KMS-11 (cell line): ENCODE data around the gene ILDR2.
"Not testable (repeated sequence)": the region's sequence is repeated elsewhere in the genome, so short reads cannot be mapped to it uniquely, and the experiment has no call there.

Experiments used
- H2AFZ ChIP-seq: fragments of 200-600 bp; sonication (generic); 2 replicates; pipeline ENCODE4 v1.6.1; 2016; ENCODE audit warnings: antibody characterized with exemption, mixed run types, low read depth
- H3K27ac ChIP-seq: fragments of 200-600 bp; sonication (generic); 2 replicates; pipeline ENCODE4 v1.6.1; 2016; ENCODE audit warnings: mild to moderate bottlenecking, mixed run types
- H3K27me3 ChIP-seq: fragments of 200-600 bp; sonication (generic); 2 replicates; pipeline ENCODE4 v1.6.1; 2017; ENCODE audit warnings: mild to moderate bottlenecking, low read depth, mixed run types, moderate library complexity; ENCODE audit not compliant: insufficient read depth
- H3K36me3 ChIP-seq: fragments of 200-600 bp; sonication (generic); 2 replicates; pipeline ENCODE4 v1.6.1; 2017; ENCODE audit warnings: mild to moderate bottlenecking, mixed run types; ENCODE audit not compliant: insufficient read depth
- H3K4me1 ChIP-seq: fragments of 200-600 bp; sonication (generic); 2 replicates; pipeline ENCODE4 v1.6.1; 2016; ENCODE audit warnings: mild to moderate bottlenecking, low read depth, mixed run types; ENCODE audit not compliant: poor library complexity, severe bottlenecking
- H3K4me2 ChIP-seq: fragments of 200-600 bp; sonication (generic); 2 replicates; pipeline ENCODE4 v1.7.0; 2016; ENCODE audit warnings: mild to moderate bottlenecking, mixed run types
- H3K4me3 ChIP-seq: fragments of 200-600 bp; sonication (generic); IDR thresholded peaks from 2 replicates; pipeline ENCODE4 v1.6.1; 2017; ENCODE audit warnings: low read depth, low read length, mixed read lengths; ENCODE audit not compliant: insufficient read depth
- H3K79me2 ChIP-seq: fragments of 200-600 bp; sonication (generic); 2 replicates; pipeline ENCODE4 v1.6.1; 2016; ENCODE audit warnings: low read depth, mixed run types; ENCODE audit not compliant: insufficient read depth
- H3K9ac ChIP-seq: fragments of 200-600 bp; sonication (generic); 2 replicates; pipeline ENCODE4 v1.6.1; 2016; ENCODE audit warnings: mild to moderate bottlenecking, mixed run types
- H4K20me1 ChIP-seq: fragments of 200-600 bp; sonication (generic); 2 replicates; pipeline ENCODE4 v1.6.1; 2016; ENCODE audit warnings: mild to moderate bottlenecking, mixed run types; ENCODE audit not compliant: insufficient read depth
- TF ChIP-seq, protein P1 (sequence below): fragments of 200-600 bp; sonication (generic); conservative IDR thresholded peaks from 2 replicates; pipeline ENCODE4 v1.6.1; 2017; ENCODE audit warnings: low read depth, mild to moderate bottlenecking, antibody characterized with exemption, low read length, moderate library complexity, mixed read lengths

ILDR2 gene

GRCh38 chr1:166882893-166883292 lies 92.4 kb downstream of the ILDR2 start:
- H3K4me1 ChIP-seq = peaks cover 10% of the 10 kb centered on the region

GRCh38 chr1:166878173-166878917 lies 97.0 kb downstream of the ILDR2 start:
- not testable (repeated sequence) for H3K36me3 ChIP-seq, H3K4me2 ChIP-seq, H4K20me1 ChIP-seq, H2AFZ ChIP-seq, H3K4me3 ChIP-seq, H3K9ac ChIP-seq, H3K27ac ChIP-seq, H3K27me3 ChIP-seq
- H3K79me2 ChIP-seq = peaks cover 23% of the 10 kb centered on the region
- H3K4me1 ChIP-seq = peaks cover 26% of the 10 kb centered on the region

More at GRCh38 chr1:166882893-166883292, 92.4 kb downstream of the ILDR2 start:
- Histone ChIP-seq H3K9ac (no peak overlapping the region), H4K20me1 (no peaks in the 10 kb centered on the region), H3K79me2 (no peaks in the 10 kb centered on the region), H3K27me3 (no peaks in the 10 kb centered on the region), H3K4me2 (no peak overlapping the region), H2AFZ (no peak overlapping the region), H3K4me3 (no peak overlapping the region), H3K27ac (no peak overlapping the region), H3K36me3 (no peaks in the 10 kb centered on the region)
- TF ChIP-seq, protein P1, sequence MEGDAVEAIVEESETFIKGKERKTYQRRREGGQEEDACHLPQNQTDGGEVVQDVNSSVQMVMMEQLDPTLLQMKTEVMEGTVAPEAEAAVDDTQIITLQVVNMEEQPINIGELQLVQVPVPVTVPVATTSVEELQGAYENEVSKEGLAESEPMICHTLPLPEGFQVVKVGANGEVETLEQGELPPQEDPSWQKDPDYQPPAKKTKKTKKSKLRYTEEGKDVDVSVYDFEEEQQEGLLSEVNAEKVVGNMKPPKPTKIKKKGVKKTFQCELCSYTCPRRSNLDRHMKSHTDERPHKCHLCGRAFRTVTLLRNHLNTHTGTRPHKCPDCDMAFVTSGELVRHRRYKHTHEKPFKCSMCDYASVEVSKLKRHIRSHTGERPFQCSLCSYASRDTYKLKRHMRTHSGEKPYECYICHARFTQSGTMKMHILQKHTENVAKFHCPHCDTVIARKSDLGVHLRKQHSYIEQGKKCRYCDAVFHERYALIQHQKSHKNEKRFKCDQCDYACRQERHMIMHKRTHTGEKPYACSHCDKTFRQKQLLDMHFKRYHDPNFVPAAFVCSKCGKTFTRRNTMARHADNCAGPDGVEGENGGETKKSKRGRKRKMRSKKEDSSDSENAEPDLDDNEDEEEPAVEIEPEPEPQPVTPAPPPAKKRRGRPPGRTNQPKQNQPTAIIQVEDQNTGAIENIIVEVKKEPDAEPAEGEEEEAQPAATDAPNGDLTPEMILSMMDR = no peak

DNA sequence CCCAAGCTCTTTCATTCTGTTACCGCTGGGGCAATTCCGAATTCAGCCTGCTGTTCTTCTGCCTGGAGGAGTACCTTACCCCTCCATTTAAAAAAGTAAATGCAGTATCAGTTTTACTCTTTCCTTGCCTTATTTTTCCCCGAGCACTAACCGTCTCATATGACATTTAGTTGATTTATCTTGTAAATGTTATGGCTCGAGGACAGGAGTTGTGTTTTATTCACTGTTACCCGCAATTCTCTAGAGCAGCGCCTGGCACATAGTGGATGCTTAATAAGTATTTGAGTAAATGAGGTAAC lies 98.9 kb downstream of the ILDR2 start:
- TF ChIP-seq, protein P1 = peak; percentile 54
- Histone ChIP-seq H3K27ac (peak overlapping the region; percentile 7; the same call in 1 of the 2 replicates), H3K27me3 (no peaks in the 10 kb centered on the region), H2AFZ (peak overlapping the region; percentile 68), H3K79me2 (peaks cover 42% of the 10 kb centered on the region), H3K36me3 (no peaks in the 10 kb centered on the region), H3K9ac (peak overlapping the region; percentile 1; the same call in 1 of the 2 replicates), H3K4me1 (peaks cover 44% of the 10 kb centered on the region), H4K20me1 (no peaks in the 10 kb centered on the region), H3K4me2 (peak overlapping the region; percentile 67), H3K4me3 (peak overlapping the region; percentile 82)

- H4K20me1 ChIP-seq = no peaks in the 10 kb centered on the region
- TF ChIP-seq, protein P1 = no peak
- peak within 1 kb of the TSS; percentile 93 for H3K9ac ChIP-seq
- no peaks in the 10 kb centered on the region for H3K36me3 ChIP-seq
- no peaks in the 10 kb centered on the region for H3K27me3 ChIP-seq
- H3K27ac ChIP-seq = peak within 1 kb of the TSS; percentile 83
- H3K79me2 ChIP-seq = peaks cover 47% of the 10 kb centered on the region
- H3K4me2 ChIP-seq = peak within 1 kb of the TSS; percentile 96
- peak within 1 kb of the TSS; percentile 92 for H3K4me3 ChIP-seq
- H2AFZ ChIP-seq = peak within 1 kb of the TSS; percentile 70
- peaks cover 50% of the 10 kb centered on the region for H3K4me1 ChIP-seq
Measured at GRCh38 chr1:166875734-166876539, 99.4 kb downstream of the ILDR2 start, which contains the start of gene TADA1. Gene TADA1 (minus strand): TSS chr1:166876264. CDS start chr1:166876233, 31 bp downstream.
